HG03575 (cell line): ENCODE measurements around the gene S100A8.
"Not testable (repeated sequence)": the region's sequence is repeated elsewhere in the genome, so short reads cannot be mapped to it uniquely, and the experiment has no call there.

Source experiments
- ATAC-seq: cut with Tn5 transposase; IDR thresholded peaks from one replicate; pipeline ENCODE4 v1.9.1; 2021; ENCODE audit not compliant: unreplicated experiment, insufficient number of reproducible peaks, low FRiP score; ENCODE audit errors: extremely low read depth

The S100A8 gene

DNA sequence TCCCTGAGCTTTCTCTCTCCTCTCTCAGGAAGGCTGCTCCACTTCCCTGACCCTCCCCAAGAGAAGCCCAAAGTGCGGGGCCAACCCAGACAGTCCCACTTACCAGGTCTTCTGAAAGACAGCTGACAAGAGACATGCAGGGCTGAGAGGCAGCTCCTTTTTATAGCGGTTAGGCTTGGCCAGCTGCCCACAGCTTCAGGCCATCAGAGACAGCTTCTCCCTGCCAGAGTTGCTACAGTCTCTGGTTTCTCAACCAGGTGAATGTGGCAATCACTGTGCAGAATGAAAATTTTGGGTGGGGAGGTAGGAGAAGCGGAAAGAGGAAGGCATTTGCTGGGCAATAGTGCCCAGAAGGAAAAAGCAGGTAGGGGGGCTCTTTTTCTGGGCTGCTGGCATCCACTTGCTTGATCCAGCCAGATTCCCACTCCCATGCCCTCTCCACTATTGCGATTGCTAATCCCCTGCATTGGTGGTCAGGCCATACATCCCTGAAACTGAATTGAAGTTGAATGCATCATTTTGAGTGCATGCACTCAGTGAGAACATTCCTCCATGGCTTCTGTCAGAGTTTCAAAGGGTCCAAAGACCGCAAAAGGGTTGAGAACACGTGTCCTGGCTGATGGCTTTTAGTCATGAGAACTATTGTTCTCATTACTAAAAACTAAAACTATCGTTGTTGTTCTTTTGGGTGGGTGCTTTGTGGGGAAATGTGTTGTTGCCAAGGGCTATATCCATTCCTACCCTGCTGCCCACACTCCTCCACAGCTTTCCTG is at the start of gene S100A8:
Gene S100A8, minus strand, starts transcription at position 136 of the 773 bp plus-strand sequence. CDS start 538 bp downstream, outside the sequence.
- ATAC-seq, result no peak

DNA sequence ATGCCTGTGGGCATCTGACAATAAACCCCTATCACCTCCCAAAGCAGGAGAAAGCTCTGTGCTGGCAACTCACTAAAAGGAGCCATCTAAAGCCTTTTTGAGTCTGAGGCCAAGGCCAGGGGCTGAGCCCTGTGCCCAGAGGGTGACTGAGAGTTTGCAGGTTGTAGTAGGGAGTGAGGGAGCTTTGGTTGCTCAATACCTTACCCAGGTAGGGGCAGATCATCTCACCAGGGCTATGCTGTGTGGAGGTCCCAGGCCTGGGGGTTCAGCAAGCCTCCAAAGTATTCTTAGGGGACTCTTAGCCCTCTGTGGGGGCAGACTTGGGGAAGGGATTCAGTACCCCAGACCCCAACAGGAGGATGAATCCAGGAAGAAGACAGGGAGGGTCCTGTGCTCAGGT is 48.4 kb upstream of the S100A8 start:
- no peak for ATAC-seq

DNA sequence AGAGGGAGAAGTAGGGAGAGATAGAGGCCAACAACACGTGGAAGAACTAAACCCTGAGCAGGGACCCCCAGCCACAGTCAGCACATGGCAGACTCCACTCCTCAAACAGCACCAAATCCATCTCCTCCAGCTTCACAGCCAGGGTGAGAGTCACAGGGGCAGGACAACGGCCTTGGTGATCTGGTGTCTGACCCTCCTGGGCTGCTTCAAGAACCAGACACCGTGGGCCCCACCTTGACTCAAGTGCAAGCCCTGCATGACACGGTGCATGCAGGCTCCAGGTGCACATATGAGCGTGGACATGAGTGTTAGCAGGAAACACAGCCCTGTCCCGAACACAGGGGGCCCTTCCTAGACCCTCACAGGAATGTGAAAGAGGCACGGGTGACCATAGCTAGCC is 47.7 kb upstream of the S100A8 start:
- ATAC-seq, result no peak

DNA sequence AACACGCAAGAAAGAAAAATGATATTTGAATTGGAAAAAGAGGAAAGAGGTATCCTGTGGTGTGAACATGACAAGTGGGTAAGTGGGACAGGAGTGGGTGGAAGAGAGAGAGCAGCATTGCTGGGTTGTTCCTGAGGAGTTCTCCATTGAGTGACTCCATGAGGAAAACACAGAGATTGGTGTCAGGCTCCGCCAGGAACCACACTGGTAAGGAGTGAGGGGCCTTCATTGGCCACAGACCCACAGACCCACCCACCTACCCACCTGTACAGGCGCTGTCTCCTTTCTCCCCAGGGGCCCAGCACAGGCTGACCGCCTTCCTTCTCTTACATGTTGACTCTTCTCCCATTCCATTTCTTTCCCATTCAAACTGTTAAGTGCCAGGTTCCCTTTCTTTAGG is 46.4 kb upstream of the S100A8 start:
- ATAC-seq, result no peak

DNA sequence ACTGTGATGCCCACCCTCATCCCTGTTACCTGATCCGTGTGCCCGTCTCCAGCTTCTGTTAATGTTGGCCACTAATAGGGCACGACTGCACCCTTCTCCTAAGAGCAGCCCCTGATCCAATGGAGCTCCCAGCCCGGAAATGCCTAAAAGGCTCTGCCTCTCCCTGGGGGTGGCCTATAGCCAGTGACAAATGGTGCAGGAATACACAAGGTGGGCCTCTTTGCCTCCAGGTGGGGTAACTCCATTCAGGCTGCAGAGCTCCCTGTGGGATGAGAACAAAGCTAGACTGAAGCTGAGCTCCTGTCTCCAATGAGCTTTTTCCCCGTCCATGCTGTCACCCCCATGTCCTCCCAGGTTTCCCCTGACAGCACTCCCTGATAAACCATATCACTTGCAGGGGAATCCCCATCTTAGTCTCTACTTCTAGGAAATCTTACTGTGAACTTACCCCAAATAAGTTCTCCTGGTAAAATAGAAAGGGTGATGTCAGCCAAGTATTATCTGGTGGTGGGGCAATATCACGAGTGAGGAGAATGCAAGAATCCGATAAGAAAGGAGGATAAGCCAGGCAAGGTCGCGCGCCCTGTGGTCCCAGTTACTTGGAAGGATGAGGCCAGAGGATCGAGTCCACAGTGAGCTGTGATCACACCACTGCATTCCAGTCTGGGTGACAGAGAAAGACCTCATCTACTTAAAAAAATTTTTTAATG is 44.0 kb upstream of the S100A8 start:
- ATAC-seq, result no peak

DNA sequence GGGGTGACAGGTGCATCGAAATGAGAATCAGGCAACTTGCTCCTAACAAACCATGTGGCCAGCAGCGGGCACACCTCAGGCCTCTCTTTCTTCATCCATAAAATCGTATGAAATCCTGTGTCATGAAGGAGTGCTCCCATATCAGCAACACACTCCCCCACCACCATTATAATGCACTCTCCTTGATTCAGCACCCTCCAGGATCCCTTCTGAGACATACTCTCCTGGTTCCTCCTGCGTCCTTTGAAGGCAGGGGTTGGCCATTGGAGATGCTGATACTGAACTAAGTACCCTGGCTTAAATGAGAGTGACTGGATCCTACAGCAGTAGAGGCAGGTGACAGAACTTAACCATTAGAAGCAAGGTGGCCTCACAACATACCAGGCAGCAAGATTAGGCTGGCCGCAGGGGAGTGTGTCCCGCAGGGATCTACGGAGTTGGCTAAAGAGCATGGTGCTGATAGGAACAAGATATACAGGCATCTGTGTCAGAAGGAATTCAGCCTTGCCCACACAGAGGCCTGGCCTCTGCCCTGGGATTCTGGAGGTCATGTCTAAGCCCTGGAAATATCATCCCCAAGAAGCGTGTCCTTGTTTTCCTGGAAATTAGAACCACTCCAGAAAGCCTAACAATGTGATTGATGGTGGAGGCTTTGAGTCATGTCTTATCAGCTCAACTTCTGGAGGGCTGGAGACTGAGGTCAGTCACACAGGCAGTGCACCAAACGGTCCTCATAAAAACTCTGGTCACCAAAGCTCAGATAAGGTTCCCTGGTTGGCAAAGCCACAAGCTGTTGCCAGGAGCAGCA is 42.2 kb upstream of the S100A8 start:
- ATAC-seq, result no peak

DNA sequence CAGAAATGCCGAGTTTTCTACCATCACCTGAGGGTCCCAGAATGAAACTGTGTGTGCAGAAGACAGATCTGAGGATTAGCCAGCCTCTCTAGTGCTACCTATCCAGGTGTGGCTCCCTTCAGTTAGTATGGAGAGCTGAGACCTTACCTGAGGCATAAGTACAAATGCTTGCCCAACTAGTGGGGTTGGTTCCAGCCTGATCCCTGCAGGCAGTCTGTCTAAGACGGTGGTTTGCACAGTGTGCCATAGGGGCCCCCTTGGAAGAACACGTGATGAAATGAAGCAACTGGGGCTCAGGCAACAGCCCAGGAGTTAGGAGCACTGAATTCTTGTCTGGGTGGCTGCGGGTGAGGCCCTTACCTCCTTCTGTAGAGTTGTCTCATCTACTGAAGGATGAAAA is 41.1 kb upstream of the S100A8 start:
- no peak for ATAC-seq

DNA sequence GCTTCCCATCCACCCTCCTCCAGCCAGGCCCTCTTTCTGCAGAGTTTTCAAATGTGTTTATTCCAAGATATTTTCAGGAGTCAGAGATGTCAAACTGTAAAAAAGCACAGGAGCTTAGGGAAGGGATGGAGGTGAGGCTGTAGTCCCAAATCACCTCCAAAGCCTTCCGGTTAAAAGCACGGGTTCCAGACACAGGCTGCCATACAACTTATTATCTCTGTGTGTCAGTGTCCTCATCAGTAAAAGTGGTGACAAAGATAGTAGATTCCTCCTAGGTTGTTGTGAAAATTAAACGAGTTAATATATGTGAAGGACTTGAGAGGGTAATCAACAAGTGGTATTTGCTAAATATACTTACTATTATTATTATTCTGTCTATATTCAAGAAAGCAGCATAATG is 40.6 kb upstream of the S100A8 start:
- no peak for ATAC-seq

DNA sequence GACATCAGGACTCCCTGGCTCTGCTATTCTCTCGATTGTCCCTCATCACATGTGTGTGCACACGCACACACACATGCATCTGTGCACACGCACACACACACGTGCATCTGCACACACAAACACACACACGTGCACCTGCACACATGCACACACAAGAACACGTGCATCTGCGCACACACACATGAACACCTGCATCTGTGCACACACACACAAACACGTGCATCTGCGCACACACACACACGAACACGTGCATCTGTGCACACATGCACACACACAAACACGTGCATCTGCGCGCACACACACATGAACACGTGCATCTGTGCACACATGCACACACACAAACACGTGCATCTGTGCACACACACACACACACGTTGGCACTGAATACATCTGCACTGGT is 40.1 kb upstream of the S100A8 start:
- no peak for ATAC-seq

DNA sequence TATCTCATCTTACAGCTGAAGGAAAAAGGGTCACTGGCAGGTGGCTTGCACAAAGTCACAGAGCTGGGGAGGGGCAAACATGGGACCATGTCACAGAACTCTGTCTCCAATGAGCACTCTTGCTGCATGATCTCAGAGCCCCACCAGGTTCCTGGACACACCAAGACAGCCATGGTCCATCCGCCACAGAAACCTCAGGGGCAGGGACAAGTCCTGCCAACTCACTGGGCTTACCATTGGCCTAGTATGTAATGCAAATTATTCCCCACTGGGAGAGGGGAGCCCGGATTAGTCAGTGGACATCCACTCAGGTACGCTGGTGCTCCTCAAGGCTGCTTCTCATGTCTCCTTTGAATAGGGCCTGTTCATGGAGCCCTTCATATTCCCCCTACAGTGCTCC is 39.7 kb upstream of the S100A8 start:
- no peak for ATAC-seq

DNA sequence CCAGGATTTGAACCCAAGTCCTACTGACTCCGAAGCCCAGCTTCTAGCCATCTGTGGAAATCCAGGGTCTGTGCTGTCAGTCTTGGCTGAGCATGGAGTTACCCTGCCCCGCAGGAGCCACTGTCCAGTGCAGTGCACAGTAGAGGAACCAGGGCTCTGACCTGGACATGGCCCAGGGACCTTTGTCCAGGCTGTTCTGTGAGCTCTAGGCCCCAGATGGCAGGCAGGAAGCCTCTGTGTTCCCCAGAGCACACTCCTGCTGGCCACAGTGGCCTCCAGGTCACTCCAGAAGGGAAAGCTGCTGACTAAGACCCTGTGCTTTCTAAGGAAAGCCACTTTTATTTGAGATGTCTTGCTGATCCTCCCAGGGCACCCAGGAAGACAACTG is 39.3 kb upstream of the S100A8 start:
- ATAC-seq, result no peak

DNA sequence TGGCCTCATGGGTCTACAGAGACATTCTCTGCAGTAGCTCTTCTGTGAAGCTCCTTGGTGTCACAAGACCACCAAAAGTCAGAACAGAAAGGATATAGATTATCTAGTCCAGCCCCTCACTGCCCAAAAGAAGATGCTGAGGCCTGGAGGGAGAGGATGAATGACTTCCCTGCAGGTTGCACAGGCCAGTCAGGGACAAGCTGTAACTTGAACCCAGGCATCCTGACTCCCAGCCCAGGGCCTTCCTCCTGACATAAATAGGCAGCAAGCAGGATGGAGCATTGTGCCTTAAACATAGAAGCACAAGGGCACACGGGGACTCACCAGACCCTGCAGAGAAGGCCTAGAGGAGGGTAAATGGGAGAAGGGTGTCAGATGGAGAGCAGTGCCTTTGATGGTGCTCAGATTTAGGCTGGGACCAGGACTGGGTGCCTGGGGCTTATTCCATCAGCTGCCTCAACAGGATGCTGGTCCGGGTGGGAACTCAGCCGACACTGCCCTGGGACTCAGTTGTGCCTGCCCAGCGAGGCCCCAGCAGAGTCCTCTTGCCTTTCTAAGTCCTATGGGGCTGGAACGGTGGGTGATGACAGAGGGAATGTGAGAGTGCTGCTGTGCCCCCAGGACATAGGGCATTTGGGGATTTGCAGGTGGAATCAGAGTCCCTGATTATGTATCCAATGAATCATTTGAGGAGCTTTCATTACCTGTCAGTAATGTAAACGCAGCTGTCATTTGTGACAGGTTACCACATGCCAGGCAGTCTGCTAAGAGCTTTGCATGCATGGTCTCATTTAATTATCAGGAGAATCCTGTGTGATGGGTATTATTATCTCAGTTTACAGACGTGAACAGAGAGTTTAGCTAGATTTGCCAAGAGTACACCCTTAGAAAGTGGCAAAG is 38.6 kb upstream of the S100A8 start:
- ATAC-seq, result no peak

DNA sequence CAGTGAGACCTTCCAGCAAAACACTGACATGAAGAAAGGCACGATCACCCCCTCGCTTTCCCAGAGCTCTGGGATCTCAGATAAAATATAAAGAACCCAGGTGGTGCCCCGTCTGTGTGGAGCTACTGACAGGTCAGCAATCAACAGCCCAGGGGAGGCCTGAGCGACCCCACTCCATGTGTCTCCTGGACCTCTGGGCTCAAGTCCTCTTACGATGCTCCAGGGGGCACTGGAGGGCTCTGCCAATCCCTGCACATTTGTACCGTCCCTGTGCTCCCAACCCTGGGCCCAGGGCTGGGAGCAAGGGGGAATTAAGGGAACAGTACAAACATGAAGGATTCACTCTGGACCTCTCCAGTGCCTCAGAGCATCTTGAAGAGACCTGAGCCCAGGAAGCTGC is 37.9 kb upstream of the S100A8 start:
- ATAC-seq, result no peak

DNA sequence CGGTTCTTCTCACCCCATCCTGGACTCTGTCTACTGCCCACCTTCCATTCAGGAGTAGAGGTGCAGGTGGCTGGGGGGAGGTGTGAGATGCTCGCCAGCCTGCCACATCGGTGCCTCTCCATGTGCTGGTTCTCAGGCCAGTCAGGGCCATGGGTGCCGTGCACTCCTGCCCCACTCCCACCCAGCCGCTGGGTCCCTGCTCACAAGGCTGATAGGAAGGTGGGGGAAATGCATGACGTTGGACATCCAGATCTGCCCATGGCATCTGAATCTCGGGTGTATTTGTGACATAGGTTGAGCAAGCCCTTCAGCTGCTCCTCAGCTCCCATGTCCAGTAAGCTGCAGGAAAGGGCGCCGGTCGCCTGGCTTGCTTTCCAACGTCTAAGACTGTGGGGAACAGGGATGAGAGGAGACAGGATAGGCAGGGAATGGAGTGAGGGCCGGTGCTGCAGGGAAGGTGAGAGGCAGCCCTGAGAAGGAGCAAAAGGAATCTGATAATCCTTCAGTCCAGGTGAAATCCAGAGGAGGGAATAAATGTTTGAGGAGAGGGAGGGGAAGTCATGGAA is 37.3 kb upstream of the S100A8 start:
- ATAC-seq, result no peak

DNA sequence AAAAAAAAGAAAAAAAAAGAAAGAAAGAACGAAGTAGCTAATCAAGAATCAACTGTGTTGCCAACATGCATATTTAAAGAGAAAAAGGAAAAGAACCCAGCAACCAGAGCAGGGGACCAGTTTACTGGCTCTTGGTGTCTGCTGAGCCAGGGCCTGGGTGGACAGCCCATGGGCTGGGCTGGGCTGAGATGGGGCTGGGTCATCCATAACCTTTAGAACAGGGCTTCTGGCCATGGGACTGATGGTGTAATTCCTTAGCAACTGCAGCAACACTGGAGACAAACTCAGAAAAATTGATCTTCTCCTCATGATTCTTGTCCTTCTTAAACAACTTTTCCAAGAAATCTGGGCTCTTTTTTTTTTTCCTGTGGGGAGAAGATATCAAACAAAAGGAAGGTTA is 35.9 kb upstream of the S100A8 start:
- no peak for ATAC-seq

DNA sequence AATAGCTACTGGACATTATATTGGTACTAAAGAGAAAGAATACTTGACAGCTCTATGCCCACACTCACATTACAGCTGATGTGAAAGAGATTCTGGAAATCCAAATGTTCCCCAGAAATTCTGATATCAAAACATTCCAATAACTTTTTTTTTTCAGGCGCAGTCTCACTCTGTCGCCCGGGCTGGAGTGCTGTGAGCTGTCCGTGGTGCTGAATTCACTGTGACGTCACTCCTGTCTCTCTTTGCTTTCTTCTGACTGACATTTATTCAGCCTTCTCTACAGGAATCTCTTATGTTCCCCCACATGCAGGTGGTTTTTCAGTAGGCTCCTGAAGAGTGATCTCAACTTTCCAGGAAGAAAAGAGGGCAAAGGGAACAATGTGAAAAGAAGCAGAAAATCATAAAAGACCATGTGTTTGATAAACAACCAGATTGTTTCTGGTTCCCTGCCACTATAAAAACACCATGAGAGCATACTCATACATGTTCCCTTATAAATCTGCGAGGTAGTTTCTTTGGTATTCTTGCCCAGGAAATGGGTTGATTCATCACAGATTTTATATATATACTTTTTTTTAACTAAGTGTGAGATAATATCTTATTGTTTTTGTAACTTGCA is 31.7 kb upstream of the S100A8 start:
- ATAC-seq, result no peak

DNA sequence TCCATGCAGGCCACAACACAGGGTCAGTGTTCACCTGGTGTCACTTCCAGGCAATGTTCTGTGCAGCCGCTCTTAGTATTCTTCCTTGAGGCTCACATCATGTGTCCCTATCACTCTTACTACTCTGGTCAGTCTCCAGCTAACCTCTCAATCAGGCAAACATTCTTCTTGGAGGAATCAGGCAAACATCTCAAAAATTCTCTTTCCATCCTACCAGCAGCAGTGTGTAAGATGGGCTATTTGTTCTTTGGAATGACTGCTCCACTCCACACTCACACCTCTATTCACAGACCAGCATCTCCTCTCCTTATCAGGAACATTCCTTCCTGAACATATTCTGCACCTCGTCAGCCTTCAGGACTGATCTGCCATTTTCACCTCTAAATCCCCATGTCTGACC is 29.4 kb upstream of the S100A8 start:
- no peak for ATAC-seq

DNA sequence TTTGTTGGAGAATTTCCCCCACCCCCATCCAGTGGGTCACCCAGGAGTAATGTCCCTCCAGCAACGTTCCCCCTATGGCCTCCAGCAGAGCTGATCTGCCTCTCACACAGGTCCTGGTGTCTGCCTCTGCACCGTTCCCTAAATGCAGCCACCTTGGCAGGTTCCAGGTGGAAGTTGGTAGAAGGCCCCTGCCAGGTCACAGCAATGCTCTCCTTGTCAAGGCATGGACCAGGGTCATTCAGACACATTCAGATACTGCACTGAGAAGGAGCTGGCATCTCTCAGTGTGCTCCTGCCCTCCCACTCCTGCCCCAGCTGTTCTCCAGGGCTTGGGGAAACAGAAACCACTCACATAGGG is 28.5 kb upstream of the S100A8 start:
- not testable (repeated sequence) for ATAC-seq
